ENCODE data around the gene ISLR.

ISLR gene

DNA sequence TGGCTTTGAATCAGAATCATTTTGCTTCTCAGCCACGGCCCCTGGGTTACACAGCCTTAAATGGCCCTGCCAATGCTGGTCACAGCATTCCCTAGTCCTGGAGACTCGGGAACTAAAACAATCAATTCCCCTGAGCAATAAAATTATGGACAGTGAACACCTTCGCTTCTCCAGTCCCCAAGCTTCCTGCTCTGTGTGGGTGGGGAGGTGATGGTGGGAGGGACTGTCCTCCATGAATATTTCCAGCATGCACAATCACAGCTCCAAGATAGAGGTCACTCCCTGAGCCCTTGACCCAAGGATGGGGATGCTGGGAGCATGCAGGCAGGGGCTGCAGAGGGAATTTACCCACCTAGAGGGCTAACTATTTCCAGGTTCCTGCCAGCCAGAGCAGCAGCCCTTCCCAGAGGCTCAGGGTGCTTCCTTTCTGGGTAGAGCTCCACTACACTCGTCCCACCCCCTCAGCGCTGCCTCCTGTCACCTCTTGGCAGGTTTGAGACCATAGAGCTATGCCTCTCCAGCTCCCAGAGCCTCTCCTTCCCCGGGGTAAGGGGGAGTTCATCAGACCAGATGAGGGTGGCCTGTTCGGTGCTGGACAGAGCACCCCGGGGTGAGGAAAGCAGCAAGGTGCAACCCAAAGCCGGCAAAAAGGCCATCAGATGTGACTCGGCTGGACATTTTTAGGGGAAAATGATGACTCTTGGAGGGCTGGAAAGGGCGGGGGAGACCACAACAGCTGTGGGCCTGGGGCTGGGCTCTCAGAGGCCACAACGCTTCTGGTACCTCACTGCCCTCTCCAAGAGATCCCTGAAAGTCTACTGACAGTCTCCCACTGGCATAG is 48.1 kb downstream of the ISLR start:
- DNase-seq (ENCODE audit: low read depth) = no peak
- TF ChIP-seq POLR2A (IDR thresholded peaks at IDR 0.05; ENCODE audit: extremely low read depth, insufficient read length) (no peak), MYC (IDR thresholded peaks at IDR 0.05; ENCODE audit: low read depth, low read length) (no peak)
- TF ChIP-seq, protein P1, sequence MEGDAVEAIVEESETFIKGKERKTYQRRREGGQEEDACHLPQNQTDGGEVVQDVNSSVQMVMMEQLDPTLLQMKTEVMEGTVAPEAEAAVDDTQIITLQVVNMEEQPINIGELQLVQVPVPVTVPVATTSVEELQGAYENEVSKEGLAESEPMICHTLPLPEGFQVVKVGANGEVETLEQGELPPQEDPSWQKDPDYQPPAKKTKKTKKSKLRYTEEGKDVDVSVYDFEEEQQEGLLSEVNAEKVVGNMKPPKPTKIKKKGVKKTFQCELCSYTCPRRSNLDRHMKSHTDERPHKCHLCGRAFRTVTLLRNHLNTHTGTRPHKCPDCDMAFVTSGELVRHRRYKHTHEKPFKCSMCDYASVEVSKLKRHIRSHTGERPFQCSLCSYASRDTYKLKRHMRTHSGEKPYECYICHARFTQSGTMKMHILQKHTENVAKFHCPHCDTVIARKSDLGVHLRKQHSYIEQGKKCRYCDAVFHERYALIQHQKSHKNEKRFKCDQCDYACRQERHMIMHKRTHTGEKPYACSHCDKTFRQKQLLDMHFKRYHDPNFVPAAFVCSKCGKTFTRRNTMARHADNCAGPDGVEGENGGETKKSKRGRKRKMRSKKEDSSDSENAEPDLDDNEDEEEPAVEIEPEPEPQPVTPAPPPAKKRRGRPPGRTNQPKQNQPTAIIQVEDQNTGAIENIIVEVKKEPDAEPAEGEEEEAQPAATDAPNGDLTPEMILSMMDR (IDR thresholded peaks at IDR 0.05; ENCODE audit: low read depth, low read length) = no peak
- TF ChIP-seq, protein P2, sequence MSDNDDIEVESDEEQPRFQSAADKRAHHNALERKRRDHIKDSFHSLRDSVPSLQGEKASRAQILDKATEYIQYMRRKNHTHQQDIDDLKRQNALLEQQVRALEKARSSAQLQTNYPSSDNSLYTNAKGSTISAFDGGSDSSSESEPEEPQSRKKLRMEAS (IDR thresholded peaks at IDR 0.05; ENCODE audit: low read depth, low read length) = no peak
- no peak overlapping the region for H3K4me3 ChIP-seq (ENCODE audit: low read depth, low read length)

DNA sequence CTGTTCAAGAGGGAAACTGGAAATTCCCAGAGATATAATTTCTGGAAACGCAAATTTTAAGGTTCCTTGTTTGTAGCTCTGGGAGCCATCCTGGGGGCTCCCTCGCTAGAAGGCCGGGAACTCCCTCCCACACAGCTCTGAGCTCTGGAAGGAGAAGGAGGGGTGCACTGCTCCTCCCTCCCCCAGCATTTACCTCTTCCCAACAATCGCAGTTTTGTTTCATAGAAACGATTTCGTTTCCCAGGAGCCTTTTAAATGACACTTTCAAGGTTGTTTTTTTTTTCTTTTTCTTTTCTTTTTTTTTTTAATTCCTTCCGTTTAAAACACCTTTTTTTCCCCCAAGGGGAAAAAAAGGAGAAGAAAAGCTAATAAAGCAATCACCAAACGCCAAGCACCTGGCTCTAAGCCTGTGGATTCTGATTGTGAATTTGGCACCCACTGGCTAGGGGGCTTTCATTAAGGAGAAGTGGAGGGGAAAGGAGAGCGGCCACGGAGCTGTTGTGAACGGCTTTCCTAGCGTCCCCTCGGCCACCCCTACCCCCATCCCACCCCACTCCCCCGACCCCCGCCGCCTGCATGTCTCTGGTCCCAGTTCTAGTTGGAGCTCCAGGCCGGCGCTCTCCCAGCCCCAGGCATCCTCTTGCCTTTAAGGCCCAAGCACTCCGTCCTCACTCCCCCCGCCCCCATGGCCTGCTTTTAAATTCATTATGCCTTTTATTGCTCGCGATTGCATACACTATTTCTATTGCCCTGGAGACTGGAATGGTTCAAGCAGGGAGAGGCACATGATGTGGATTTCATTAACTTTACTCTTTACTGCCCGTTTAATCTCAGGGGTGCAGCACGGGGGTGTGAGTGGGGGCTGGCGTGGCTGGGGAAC is 49.0 kb downstream of the ISLR start:
- TF ChIP-seq, protein P2 (IDR thresholded peaks at IDR 0.05; ENCODE audit: low read depth, low read length) = no peak
- TF ChIP-seq POLR2A (IDR thresholded peaks at IDR 0.05; ENCODE audit: extremely low read depth, insufficient read length) (no peak), MYC (IDR thresholded peaks at IDR 0.05; ENCODE audit: low read depth, low read length) (no peak)
- TF ChIP-seq, protein P1 (IDR thresholded peaks at IDR 0.05; ENCODE audit: low read depth, low read length) = no peak
- no peak for DNase-seq (ENCODE audit: low read depth)
- no peak overlapping the region for H3K4me3 ChIP-seq (ENCODE audit: low read depth, low read length)

DNA sequence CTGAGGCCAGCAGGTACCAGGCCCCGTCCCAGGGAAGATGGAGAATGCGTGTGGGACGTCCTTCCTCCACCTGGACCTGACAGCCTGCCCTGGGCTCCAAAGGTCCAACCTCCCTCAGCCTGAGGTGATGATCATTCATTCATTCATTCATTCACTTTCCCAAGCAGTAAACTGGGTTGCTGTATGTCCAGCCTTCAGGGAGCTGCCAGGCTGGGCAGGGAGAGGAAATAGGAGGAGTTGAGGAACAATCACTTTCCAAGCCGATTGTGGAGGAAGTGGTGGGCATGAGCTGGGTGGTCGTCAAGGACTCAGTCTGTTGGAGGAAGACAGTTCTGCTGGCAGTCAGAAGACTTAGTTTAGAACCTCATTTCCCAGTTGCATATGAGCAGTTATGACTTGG is 52.4 kb downstream of the ISLR start:
- TF ChIP-seq, protein P1 (IDR thresholded peaks at IDR 0.05; ENCODE audit: low read depth, low read length) = no peak
- TF ChIP-seq MYC (IDR thresholded peaks at IDR 0.05; ENCODE audit: low read depth, low read length) (no peak), POLR2A (IDR thresholded peaks at IDR 0.05; ENCODE audit: extremely low read depth, insufficient read length) (no peak)
- TF ChIP-seq, protein P2 (IDR thresholded peaks at IDR 0.05; ENCODE audit: low read depth, low read length) = no peak
- no peak for DNase-seq (ENCODE audit: low read depth)
- H3K4me3 ChIP-seq (ENCODE audit: low read depth, low read length) = no peak overlapping the region

All from NB4 (cell line).